ENCODE measurements around the gene PRPF31. TPM values are rescaled to one million over a fixed set of nuclear protein-coding genes. Genes with fewer than 3 reads are reported as not detected.

The PRPF31 gene
- total and polyA plus RNA-seq, 9 donors: 30.0 to 62.2 (median 51.1) TPM

DNA sequence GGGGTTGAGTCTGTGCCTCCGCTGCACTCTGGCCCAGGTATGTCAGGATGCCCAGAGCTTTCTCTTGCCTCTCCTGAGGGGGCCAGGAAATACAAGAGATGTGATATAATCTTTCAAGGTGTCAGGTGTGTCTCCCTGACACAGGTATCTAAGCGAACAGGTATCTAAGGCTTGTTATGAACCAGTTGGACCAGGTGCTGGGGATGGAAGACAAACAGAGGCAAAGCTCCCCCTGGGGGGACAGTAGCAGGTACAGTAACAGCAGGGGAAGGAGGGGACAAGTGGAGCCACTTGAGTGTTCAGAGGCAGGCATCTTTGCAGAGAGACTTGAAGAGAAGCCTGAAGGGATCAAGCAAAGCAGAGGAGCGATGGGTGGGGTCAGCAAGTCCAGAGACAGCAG lies 41.4 kb downstream of the PRPF31 start:
- H3K4me1 ChIP-seq (ENCODE audit: insufficient read depth): peaks cover 4% of the 10 kb centered on the region
- H3K27ac ChIP-seq: no peak overlapping the region
- no peak for DNase-seq
- intact Hi-C loops (cut with DNase I): no loop called here
- WGBS, 3 donors: 92 to 96% (median 93%) methylated on average over 3 of the region's 3 CpGs
- H3K4me3 ChIP-seq: no peak overlapping the region
- no peaks in the 10 kb centered on the region for H3K27me3 ChIP-seq
- H3K9me3 ChIP-seq: no peaks in the 10 kb centered on the region
- TF ChIP-seq EP300 (IDR thresholded peaks at IDR 0.05): no peak
- TF ChIP-seq, protein P1, sequence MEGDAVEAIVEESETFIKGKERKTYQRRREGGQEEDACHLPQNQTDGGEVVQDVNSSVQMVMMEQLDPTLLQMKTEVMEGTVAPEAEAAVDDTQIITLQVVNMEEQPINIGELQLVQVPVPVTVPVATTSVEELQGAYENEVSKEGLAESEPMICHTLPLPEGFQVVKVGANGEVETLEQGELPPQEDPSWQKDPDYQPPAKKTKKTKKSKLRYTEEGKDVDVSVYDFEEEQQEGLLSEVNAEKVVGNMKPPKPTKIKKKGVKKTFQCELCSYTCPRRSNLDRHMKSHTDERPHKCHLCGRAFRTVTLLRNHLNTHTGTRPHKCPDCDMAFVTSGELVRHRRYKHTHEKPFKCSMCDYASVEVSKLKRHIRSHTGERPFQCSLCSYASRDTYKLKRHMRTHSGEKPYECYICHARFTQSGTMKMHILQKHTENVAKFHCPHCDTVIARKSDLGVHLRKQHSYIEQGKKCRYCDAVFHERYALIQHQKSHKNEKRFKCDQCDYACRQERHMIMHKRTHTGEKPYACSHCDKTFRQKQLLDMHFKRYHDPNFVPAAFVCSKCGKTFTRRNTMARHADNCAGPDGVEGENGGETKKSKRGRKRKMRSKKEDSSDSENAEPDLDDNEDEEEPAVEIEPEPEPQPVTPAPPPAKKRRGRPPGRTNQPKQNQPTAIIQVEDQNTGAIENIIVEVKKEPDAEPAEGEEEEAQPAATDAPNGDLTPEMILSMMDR (IDR thresholded peaks at IDR 0.05): no peak
- no peak for TF ChIP-seq POLR2A (IDR thresholded peaks at IDR 0.05)
- H3K36me3 ChIP-seq: no peaks in the 10 kb centered on the region

DNA sequence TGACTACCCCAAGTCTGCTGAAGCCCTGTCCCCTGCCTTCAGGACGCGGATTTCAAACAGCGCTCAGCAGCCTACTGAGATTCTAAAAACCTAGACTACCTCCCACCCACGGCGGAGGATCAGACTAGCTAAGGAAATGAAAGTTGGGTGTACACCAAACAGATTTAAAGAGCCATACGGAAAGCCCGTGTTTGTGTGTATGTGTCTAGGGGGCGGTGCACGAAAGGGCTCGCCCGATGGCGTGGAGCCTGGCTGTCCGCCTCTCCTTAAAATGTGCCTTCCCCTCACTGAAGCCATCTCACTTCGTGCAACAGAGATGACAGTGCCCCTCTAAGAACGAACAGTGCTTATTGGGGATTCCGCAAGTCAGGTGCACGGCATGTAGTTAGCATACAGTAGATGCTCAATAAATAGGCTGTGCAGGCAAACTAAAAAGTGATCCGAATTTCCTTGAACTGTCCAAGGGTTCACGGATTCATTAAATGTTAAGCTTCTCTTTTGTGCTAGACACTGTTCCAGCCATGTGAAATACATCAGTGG lies 43.3 kb downstream of the PRPF31 start:
- no peak for TF ChIP-seq EP300 (IDR thresholded peaks at IDR 0.05)
- no peak for TF ChIP-seq POLR2A (IDR thresholded peaks at IDR 0.05)
- TF ChIP-seq, protein P1 (IDR thresholded peaks at IDR 0.05): no peak
- no peaks in the 10 kb centered on the region for H3K36me3 ChIP-seq
- DNase-seq: no peak
- intact Hi-C loops (cut with DNase I): no loop called here
- H3K4me3 ChIP-seq: peak overlapping the region; percentile 86
- H3K27ac ChIP-seq: peak overlapping the region in 1 of 2 donors; percentile 93
- H3K9me3 ChIP-seq: no peaks in the 10 kb centered on the region
- H3K4me1 ChIP-seq (ENCODE audit: insufficient read depth): peaks cover 9% of the 10 kb centered on the region
- WGBS, 3 donors: 3 to 9% (median 7%) methylated on average over 19 of the region's 19 CpGs
- H3K27me3 ChIP-seq: no peaks in the 10 kb centered on the region

DNA sequence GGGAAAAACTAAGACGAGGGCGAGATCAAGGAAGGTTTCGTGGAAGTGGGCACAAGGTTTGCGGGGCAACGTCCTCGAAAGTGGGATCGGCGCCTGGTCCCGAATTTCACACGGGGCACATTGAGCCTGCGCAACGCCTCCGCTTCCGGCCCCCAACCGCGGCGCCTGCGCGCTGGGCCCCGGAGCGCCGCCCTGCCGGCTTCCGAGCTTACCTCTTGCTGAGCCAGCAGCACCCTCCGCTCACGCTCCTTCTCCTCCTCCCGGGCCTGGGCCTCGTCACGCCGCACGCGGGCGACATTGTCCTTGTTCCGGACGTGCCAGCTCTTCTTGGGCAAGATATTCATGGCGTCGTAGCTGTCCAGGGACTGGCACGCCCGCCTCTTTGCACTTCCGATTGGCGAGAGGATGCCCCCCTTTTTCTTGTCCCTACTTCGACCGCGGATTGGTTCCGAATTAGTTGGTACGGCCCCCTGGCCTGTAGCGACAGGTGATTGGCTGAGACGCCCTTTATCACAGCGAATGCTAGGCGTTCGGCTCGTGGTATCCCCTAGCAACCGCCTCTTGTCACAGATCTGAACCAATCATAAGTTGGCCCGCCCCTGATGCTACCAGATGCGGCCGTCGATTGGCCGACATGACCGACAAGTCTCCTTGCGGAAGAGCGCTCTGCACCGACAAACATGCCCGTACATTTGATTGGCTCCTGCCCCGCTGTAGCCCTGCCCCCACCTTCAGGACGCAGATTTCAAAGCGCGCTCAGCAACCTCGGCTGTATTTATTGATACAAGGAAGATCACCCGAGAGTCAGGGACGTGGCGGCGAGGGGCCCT lies 44.0 kb downstream of the PRPF31 start, which contains the start of gene LENG1:
Gene LENG1, minus strand, starts transcription at position 370 of the 830 bp plus-strand sequence. Its CDS starts 26 bp downstream, at position 344.
- Histone ChIP-seq H3K36me3 (no peaks in the 10 kb centered on the region), H3K27ac (peak within 1 kb of the TSS; percentile 55 to 93), H3K4me1 (ENCODE audit: insufficient read depth) (peaks cover 9% of the 10 kb centered on the region), H3K9me3 (no peaks in the 10 kb centered on the region), H3K27me3 (no peaks in the 10 kb centered on the region), H3K4me3 (peak within 1 kb of the TSS; percentile 86)
- 0% methylated on average over 71 to 72 of the region's 72 CpGs for WGBS, 3 donors
- intact Hi-C loops (cut with DNase I): loop anchor here in 1 of 4 donors (5.0 kb wide), 1 partner anchor 43 kb away; the partner anchor contains the start of gene RPS9
- DNase-seq: peak; percentile 99 to 100 (median 99)
- TF ChIP-seq, protein P1 (IDR thresholded peaks at IDR 0.05): peak in 2 of 3 donors; percentile 67 to 69
- TF ChIP-seq EP300 (IDR thresholded peaks at IDR 0.05) (no peak), POLR2A (IDR thresholded peaks at IDR 0.05) (peak; percentile 83)

DNA sequence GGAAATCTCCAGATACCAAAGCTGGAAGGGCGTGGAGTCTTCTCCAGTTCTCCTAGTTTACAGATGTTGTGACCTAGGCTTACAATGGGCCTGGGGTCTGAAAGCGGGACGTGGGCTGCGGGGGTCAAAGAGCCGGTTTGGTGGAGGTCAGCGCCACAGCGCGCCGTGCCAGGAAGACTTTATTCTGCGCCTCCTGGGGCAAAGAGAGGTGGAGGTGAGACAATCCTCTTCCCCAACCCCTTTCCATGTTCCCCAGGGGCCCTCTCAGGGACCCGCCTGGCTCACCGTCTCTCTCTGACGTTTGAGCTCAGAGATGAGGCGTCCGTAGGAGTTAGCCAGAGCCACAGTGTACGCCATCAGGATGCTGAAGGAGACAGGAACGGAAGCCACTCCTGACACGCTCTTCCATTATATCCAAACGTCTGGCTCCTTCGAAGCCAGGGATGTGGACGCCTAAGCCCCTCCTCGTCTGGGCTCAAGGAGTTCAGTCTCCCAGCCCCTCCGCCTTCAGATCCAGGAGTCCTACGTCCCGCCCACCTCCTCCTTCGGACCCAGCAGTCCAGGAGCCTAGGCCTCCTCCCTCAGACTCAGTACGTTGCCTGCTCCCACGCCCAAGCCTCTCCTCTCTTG lies 44.7 kb downstream of the PRPF31 start:
- DNase-seq: peak in 4 of 5 donors; percentile 46 to 64 (median 60)
- TF ChIP-seq POLR2A (IDR thresholded peaks at IDR 0.05) (peak; percentile 64), EP300 (IDR thresholded peaks at IDR 0.05) (no peak)
- TF ChIP-seq, protein P1 (IDR thresholded peaks at IDR 0.05): no peak
- H3K36me3 ChIP-seq: no peaks in the 10 kb centered on the region
- H3K4me3 ChIP-seq: peak overlapping the region; percentile 56
- 1 to 2% (median 1%) methylated on average over 24 to 28 of the region's 28 CpGs for WGBS, 3 donors
- peaks cover 9% of the 10 kb centered on the region for H3K4me1 ChIP-seq (ENCODE audit: insufficient read depth)
- peak overlapping the region; percentile 55 to 62 for H3K27ac ChIP-seq
- H3K9me3 ChIP-seq: no peaks in the 10 kb centered on the region
- intact Hi-C loops (cut with DNase I): loop anchor here in 1 of 4 donors (5.0 kb wide), 1 partner anchor 42 kb away; the partner anchor contains the start of gene RPS9
- H3K27me3 ChIP-seq: no peaks in the 10 kb centered on the region
